Activated B cell treated with CpG ODN at 0.5 μM for 24 hours (primary cell): ENCODE results near the gene LSM3. TPM values are rescaled to one million over a fixed set of nuclear protein-coding genes. Genes with fewer than 3 reads are reported as not detected.
"Not testable (repeated sequence)": the region's sequence is repeated elsewhere in the genome, so short reads cannot be mapped to it uniquely, and the experiment has no call there.

ENCODE experiments used
- ATAC-seq: fragments of 200-7000 bp; cut with Tn5 transposase; one replicate; pipeline ENCODE4 v1.10.0; 2021; ENCODE audit warnings: low read depth, mild to moderate bottlenecking, moderate library complexity
- CTCF ChIA-PET: fragments of 350-600 bp; sonication (Branson Sonifier 250); formaldehyde crosslinking; loops from one replicate; lab custom pipeline; 2021; ENCODE audit warnings: antibody characterized with exemption; lab: Charles Lee
- POLR2A ChIA-PET: fragments of 350-600 bp; sonication (Branson Sonifier 250); formaldehyde crosslinking; loops from one replicate; lab custom pipeline; 2021; ENCODE audit warnings: antibody characterized with exemption; lab: Charles Lee
- DNase-seq: peaks from one replicate; pipeline ENCODE4 v3.0.0; 2022
- H3K27ac Mint-ChIP-seq: one replicate; pipeline ENCODE4 v1.8.0; 2020; ENCODE audit warnings: mixed read lengths
- H3K27me3 Mint-ChIP-seq: one replicate; pipeline ENCODE4 v1.8.0; 2021; ENCODE audit warnings: mixed read lengths
- H3K36me3 Mint-ChIP-seq: one replicate; pipeline ENCODE4 v1.8.0; 2021; ENCODE audit warnings: low read depth, mixed read lengths
- H3K4me1 Mint-ChIP-seq: one replicate; pipeline ENCODE4 v1.8.0; 2021; ENCODE audit warnings: mixed read lengths
- H3K4me3 Mint-ChIP-seq: one replicate; pipeline ENCODE4 v1.8.0; 2020; ENCODE audit warnings: mild to moderate bottlenecking, mixed read lengths
- H3K9me3 Mint-ChIP-seq: one replicate; pipeline ENCODE4 v1.8.0; 2020; ENCODE audit warnings: mixed read lengths
- intact Hi-C: fragments of 100-400 bp; cut with micrococcal nuclease; formaldehyde crosslinking; loops from one replicate; pipeline ENCODE4 v1.15.1; 2024
- total RNA-seq: library from RNA; stranded (reverse); gene quantifications from 2 replicates; pipeline ENCODE4 v1.2.3, GENCODE V29; 2022
- TF ChIP-seq, protein P1 (sequence below): fragments of 200-600 bp; IDR thresholded peaks from one replicate; pipeline ENCODE4 v1.8.0; 2022; ENCODE audit warnings: antibody characterized with exemption, mild to moderate bottlenecking

LSM3 gene
- total RNA-seq, 1 donor from 2014 or later: 12.9 TPM

DNA sequence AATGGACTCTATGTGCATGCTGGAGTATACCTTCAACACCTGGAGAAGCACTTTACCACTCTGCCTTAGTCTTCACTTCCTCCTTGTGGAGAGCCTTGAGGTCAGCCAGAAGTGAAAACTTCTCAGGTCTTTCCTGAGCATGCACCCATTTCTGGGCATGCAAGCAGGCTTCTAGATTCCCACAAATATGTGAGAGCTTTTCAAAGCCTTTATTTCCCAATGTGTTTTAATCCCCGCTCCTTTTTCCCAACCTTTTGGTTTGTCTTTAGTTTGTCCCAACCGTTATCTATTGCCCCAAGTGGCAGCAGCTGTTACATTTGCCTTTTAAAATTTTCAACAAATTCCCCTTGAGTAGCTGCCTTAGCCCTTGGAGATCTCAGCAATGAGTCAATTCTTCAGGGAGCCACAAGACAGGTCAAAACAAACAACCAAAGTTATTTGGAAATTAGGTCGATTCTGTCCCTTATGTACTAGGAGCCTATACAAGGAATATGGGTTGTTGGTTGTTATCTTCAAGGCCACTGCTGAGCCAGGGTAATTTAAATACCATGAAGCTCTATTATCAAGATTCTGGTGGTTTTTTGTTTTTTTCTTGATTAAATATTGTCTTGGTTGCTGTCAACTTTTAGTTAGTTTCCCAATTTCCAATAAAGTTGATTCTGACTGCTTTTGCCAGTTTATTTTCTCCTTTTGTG, 44.4 kb downstream of the LSM3 start:
- ATAC-seq: no peak
- TF ChIP-seq, protein P1, sequence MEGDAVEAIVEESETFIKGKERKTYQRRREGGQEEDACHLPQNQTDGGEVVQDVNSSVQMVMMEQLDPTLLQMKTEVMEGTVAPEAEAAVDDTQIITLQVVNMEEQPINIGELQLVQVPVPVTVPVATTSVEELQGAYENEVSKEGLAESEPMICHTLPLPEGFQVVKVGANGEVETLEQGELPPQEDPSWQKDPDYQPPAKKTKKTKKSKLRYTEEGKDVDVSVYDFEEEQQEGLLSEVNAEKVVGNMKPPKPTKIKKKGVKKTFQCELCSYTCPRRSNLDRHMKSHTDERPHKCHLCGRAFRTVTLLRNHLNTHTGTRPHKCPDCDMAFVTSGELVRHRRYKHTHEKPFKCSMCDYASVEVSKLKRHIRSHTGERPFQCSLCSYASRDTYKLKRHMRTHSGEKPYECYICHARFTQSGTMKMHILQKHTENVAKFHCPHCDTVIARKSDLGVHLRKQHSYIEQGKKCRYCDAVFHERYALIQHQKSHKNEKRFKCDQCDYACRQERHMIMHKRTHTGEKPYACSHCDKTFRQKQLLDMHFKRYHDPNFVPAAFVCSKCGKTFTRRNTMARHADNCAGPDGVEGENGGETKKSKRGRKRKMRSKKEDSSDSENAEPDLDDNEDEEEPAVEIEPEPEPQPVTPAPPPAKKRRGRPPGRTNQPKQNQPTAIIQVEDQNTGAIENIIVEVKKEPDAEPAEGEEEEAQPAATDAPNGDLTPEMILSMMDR: no peak
- peaks cover 2% of the 10 kb centered on the region for H3K36me3 Mint-ChIP-seq
- peaks cover 11% of the 10 kb centered on the region for H3K4me1 Mint-ChIP-seq
- POLR2A ChIA-PET: no interaction called here
- intact Hi-C loops: no loop called here
- H3K9me3 Mint-ChIP-seq: peaks cover 17% of the 10 kb centered on the region
- DNase-seq: no peak
- H3K4me3 Mint-ChIP-seq: no peak overlapping the region
- CTCF ChIA-PET: no interaction called here
- no peak overlapping the region for H3K27ac Mint-ChIP-seq
- peaks cover 10% of the 10 kb centered on the region for H3K27me3 Mint-ChIP-seq

DNA sequence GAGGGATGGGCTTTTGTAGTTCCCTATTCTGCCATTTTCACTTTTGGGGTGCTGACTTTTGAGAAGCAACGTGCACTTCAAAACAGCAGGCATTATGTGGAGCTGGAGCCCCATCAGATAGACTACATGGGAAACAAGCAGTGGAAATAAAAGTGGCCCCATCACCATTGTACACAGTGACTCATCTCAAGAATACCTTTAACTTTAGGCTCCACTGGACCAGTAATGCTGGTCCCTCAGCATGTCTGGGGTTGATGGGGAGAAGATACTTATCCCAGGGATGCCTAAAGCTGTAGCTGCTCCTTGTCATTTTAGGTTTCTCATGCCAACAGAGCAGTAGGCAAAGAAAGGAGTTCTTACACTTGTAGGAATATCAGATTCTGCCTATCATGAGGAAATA, 45.0 kb downstream of the LSM3 start:
- TF ChIP-seq, protein P1: no peak
- CTCF ChIA-PET: no interaction called here
- Mint-ChIP-seq H3K36me3 (peaks cover 2% of the 10 kb centered on the region), H3K27ac (no peak overlapping the region), H3K9me3 (peaks cover 17% of the 10 kb centered on the region), H3K4me1 (peaks cover 11% of the 10 kb centered on the region), H3K27me3 (peaks cover 10% of the 10 kb centered on the region), H3K4me3 (no peak overlapping the region)
- DNase-seq: no peak
- no peak for ATAC-seq
- intact Hi-C loops: no loop called here
- POLR2A ChIA-PET: no interaction called here

DNA sequence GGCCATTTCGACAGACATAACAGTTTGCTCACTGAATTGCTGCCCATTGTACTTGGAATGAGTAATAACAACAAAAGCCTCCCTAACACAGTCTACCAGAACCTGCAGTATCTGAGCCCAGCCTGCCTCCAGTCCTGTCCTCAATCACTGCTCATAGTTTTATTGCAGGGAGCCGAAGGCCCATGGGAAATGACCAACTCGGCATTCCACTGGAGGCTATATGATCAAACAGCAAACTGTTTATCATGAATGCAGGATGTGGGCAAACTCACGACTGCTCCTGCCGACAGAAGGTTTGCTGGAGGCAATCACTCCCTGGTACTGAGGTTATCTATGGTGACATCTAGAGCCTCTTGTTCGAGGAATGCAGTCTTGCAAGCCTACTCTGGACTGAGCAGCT, 46.3 kb downstream of the LSM3 start:
- peaks cover 16% of the 10 kb centered on the region for H3K4me1 Mint-ChIP-seq
- intact Hi-C loops: no loop called here
- ATAC-seq (no peak), DNase-seq (no peak)
- H3K9me3 Mint-ChIP-seq: peaks cover 15% of the 10 kb centered on the region
- ChIA-PET CTCF (no interaction called here), POLR2A (no interaction called here)
- TF ChIP-seq, protein P1: no peak
- no peak overlapping the region for H3K4me3 Mint-ChIP-seq
- H3K27me3 Mint-ChIP-seq: peaks cover 10% of the 10 kb centered on the region
- no peak overlapping the region for H3K27ac Mint-ChIP-seq
- peaks cover 2% of the 10 kb centered on the region for H3K36me3 Mint-ChIP-seq

- peaks cover 2% of the 10 kb centered on the region for H3K36me3 Mint-ChIP-seq
- POLR2A ChIA-PET: no interaction called here
- H3K4me3 Mint-ChIP-seq: peak overlapping the region; percentile 29
- H3K27me3 Mint-ChIP-seq: peaks cover 10% of the 10 kb centered on the region
- peak overlapping the region; percentile 0 for H3K27ac Mint-ChIP-seq
- ATAC-seq (no peak), DNase-seq (no peak)
- TF ChIP-seq, protein P1: no peak
- intact Hi-C loops: no loop called here
- peaks cover 14% of the 10 kb centered on the region for H3K9me3 Mint-ChIP-seq
- peaks cover 16% of the 10 kb centered on the region for H3K4me1 Mint-ChIP-seq
- CTCF ChIA-PET: no interaction called here
Observed at GRCh38 chr3:14225421-14225820, 46.8 kb downstream of the LSM3 start.

DNA sequence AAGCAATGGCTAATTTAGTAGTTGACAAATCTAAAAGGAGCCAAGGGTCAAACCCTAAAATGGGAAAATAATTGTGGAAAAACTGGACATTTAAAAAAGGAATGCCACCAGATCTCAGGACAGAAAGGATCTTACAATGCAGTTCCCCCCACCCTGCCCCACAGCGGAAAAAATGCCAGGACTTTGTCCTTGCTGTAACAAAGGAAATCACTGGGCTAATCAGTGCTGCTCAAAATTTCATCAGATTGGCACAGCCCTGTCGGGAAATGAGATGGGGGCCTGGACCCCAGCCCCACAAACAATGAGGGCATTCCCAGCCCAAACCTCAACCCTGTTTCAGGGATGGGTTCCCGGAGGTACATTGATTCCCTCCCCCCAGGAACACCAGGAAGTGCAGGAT, 47.7 kb downstream of the LSM3 start:
- peaks cover 15% of the 10 kb centered on the region for H3K27me3 Mint-ChIP-seq
- CTCF ChIA-PET, H3K4me3 Mint-ChIP-seq, H3K36me3 Mint-ChIP-seq, H3K9me3 Mint-ChIP-seq, DNase-seq, POLR2A ChIA-PET, H3K27ac Mint-ChIP-seq, ATAC-seq, intact Hi-C loops: not testable (repeated sequence)
- H3K4me1 Mint-ChIP-seq: peaks cover 16% of the 10 kb centered on the region

GRCh38 chr3:14227856-14228255, 49.2 kb downstream of the LSM3 start:
- Mint-ChIP-seq H3K27me3 (peaks cover 23% of the 10 kb centered on the region), H3K4me1 (peaks cover 17% of the 10 kb centered on the region), H3K27ac (no peak overlapping the region), H3K4me3 (no peak overlapping the region), H3K36me3 (no peaks in the 10 kb centered on the region), H3K9me3 (no peaks in the 10 kb centered on the region)
- TF ChIP-seq, protein P1: no peak
- POLR2A ChIA-PET: no interaction called here
- intact Hi-C loops: no loop called here
- CTCF ChIA-PET: no interaction called here
- ATAC-seq (no peak), DNase-seq (no peak)
